ENCODE data around the gene CMTM5. TPM values are rescaled to one million over a fixed set of nuclear protein-coding genes. Genes with fewer than 3 reads are reported as not detected.

Gene CMTM5
- polyA plus RNA-seq, 1 of the 3 experiments (the other 2 are of a cell fraction): 0.13 TPM

- TF ChIP-seq NFIC (IDR thresholded peaks at IDR 0.05; ENCODE audit: borderline replicate concordance) (no peak), POLR2AphosphoS5 (IDR thresholded peaks at IDR 0.05; ENCODE audit: low read depth, low read length) (no peak), CTCF (IDR thresholded peaks at IDR 0.05) (no peak), GATA2 (CRISPR knock-in tag; IDR thresholded peaks at IDR 0.05) (no peak), FOXM1 (IDR thresholded peaks at IDR 0.05; ENCODE audit: low read depth) (no peak), MEF2A (IDR thresholded peaks at IDR 0.05; ENCODE audit: borderline replicate concordance, low read depth) (no peak)
Observed at GRCh38 chr14:23421594-23421993, 44.7 kb downstream of the CMTM5 start (continued).

- CTCF ChIA-PET: interaction anchor here (3.2 kb wide), 1 partner anchor 44 kb away, joined by 11 read pairs; no protein-coding TSS in a partner anchor
- no peak for DNase-seq
- POLR2A ChIA-PET: no interaction called here
Observed at GRCh38 chr14:23423657-23424056, 46.8 kb downstream of the CMTM5 start.

DNA sequence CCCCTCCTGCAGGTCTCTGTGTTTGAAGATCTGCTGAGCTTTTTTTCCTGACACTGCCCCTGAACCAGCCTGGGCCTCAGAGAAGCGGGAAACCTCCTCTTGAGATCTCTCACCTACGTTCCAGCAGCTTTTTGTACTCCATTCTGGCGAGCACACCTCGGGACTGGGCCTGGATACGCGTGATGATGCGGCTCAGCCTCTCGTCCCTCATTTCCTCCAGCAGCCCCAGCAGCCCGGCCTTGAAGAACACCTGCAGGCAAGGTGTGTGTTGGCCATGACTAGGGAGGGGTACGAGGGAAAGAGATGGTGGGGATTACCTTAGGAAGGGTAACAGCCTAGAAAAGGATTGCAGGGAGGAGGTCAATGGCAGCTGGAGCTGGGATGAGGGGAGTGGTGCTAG, 48.3 kb downstream of the CMTM5 start:
- Histone ChIP-seq H2AFZ (ENCODE audit: low read depth) (no peak overlapping the region), H3K4me2 (no peak overlapping the region), H3F3A (replicated peaks; ENCODE audit: insufficient read depth) (no peaks in the 10 kb centered on the region), H3K27me3 (ENCODE audit: insufficient read depth) (peaks cover 6% of the 10 kb centered on the region), H3K4me1 (ENCODE audit: control insufficient read depth in 1 of 2, insufficient read depth in 2 of 2, low read depth in 1 of 2, low read length in 1 of 2) (no peaks in the 10 kb centered on the region; a peak in 1 of 4 replicates), H4K20me1 (ENCODE audit: insufficient read depth) (no peaks in the 10 kb centered on the region), H3K4me3 (ENCODE audit: low read depth in 2 of 2, low read length in 1 of 2) (no peak overlapping the region), H3K27ac (ENCODE audit: low read depth in 2 of 2, low read length in 1 of 2) (no peak overlapping the region), H3K9me2 (no peaks in the 10 kb centered on the region), H3K36me3 (replicated peaks in 1 of 2; ENCODE audit: control insufficient read depth in 1 of 2, insufficient read depth in 2 of 2, low read length in 1 of 2) (no peaks in the 10 kb centered on the region), H3K9me3 (no peaks in the 10 kb centered on the region), H3K9ac (no peak overlapping the region), H3K79me2 (ENCODE audit: insufficient read depth) (no peaks in the 10 kb centered on the region)
- 0% methylated on average over 5 of the region's 10 CpGs for WGBS (ENCODE audit: low lambda C conversion rate)
- no peak for DNase-seq
- CTCF ChIA-PET: interaction anchor here (3.2 kb wide), 1 partner anchor 46 kb away, joined by 11 read pairs; no protein-coding TSS in a partner anchor
- POLR2A ChIA-PET: no interaction called here
- TF ChIP-seq NRF1 (IDR thresholded peaks at IDR 0.05; ENCODE audit: low read depth, low read length): no peak
- TF ChIP-seq USF2 (IDR thresholded peaks at IDR 0.05; ENCODE audit: borderline replicate concordance, low read depth, low read length): no peak
- TF ChIP-seq USF1 (IDR thresholded peaks at IDR 0.05; ENCODE audit: borderline replicate concordance, low read depth): no peak
- TF ChIP-seq, protein P1, sequence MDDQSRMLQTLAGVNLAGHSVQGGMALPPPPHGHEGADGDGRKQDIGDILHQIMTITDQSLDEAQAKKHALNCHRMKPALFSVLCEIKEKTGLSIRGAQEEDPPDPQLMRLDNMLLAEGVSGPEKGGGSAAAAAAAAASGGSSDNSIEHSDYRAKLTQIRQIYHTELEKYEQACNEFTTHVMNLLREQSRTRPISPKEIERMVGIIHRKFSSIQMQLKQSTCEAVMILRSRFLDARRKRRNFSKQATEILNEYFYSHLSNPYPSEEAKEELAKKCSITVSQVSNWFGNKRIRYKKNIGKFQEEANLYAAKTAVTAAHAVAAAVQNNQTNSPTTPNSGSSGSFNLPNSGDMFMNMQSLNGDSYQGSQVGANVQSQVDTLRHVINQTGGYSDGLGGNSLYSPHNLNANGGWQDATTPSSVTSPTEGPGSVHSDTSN (IDR thresholded peaks at IDR 0.05): no peak
- TF ChIP-seq EP300 (IDR thresholded peaks at IDR 0.05; ENCODE audit: borderline replicate concordance in 1 of 2, low read depth in 1 of 2, low read length in 1 of 2): no peak
- TF ChIP-seq RXRA (IDR thresholded peaks at IDR 0.05; ENCODE audit: borderline replicate concordance, low read depth): no peak
- TF ChIP-seq TCF12 (IDR thresholded peaks at IDR 0.05): no peak
- TF ChIP-seq YY1 (IDR thresholded peaks at IDR 0.05; ENCODE audit: low read depth): no peak
- no peak for TF ChIP-seq RCOR1 (IDR thresholded peaks at IDR 0.05; ENCODE audit: low read length)
- no peak for TF ChIP-seq GABPA (IDR thresholded peaks at IDR 0.05; ENCODE audit: low read depth)
- TF ChIP-seq, protein P2, sequence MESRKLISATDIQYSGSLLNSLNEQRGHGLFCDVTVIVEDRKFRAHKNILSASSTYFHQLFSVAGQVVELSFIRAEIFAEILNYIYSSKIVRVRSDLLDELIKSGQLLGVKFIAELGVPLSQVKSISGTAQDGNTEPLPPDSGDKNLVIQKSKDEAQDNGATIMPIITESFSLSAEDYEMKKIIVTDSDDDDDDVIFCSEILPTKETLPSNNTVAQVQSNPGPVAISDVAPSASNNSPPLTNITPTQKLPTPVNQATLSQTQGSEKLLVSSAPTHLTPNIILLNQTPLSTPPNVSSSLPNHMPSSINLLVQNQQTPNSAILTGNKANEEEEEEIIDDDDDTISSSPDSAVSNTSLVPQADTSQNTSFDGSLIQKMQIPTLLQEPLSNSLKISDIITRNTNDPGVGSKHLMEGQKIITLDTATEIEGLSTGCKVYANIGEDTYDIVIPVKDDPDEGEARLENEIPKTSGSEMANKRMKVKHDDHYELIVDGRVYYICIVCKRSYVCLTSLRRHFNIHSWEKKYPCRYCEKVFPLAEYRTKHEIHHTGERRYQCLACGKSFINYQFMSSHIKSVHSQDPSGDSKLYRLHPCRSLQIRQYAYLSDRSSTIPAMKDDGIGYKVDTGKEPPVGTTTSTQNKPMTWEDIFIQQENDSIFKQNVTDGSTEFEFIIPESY (IDR thresholded peaks at IDR 0.05; ENCODE audit: borderline replicate concordance, low read depth): no peak

More at GRCh38 chr14:23423657-23424056, 46.8 kb downstream of the CMTM5 start:
- H2AFZ ChIP-seq (ENCODE audit: low read depth): no peak overlapping the region
- no peak overlapping the region for H3K4me3 ChIP-seq (ENCODE audit: low read depth in 2 of 2, low read length in 1 of 2)
- WGBS (ENCODE audit: low lambda C conversion rate): 57% methylated on average over 5 of the region's 6 CpGs
- no peak overlapping the region for H3K4me2 ChIP-seq
- H3K4me1 ChIP-seq (ENCODE audit: control insufficient read depth in 1 of 2, insufficient read depth in 2 of 2, low read depth in 1 of 2, low read length in 1 of 2): no peaks in the 10 kb centered on the region
- no peak overlapping the region for H3K9ac ChIP-seq
- no peak for TF ChIP-seq CHD2 (IDR thresholded peaks at IDR 0.05; ENCODE audit: low read length, partially characterized antibody)
- TF ChIP-seq FOXM1 (IDR thresholded peaks at IDR 0.05; ENCODE audit: low read depth): no peak
- no peak for TF ChIP-seq FOXJ3 (CRISPR knock-in tag; IDR thresholded peaks at IDR 0.05)
- no peak for TF ChIP-seq USF1 (IDR thresholded peaks at IDR 0.05; ENCODE audit: borderline replicate concordance, low read depth)
- no peaks in the 10 kb centered on the region for H3K79me2 ChIP-seq (ENCODE audit: insufficient read depth)
- H3F3A ChIP-seq (replicated peaks; ENCODE audit: insufficient read depth): no peaks in the 10 kb centered on the region
- peaks cover 6% of the 10 kb centered on the region for H3K27me3 ChIP-seq (ENCODE audit: insufficient read depth)
- no peaks in the 10 kb centered on the region for H3K36me3 ChIP-seq (replicated peaks in 1 of 2; ENCODE audit: control insufficient read depth in 1 of 2, insufficient read depth in 2 of 2, low read length in 1 of 2)
- H3K27ac ChIP-seq (ENCODE audit: low read depth in 2 of 2, low read length in 1 of 2): no peak overlapping the region
- no peaks in the 10 kb centered on the region for H3K9me2 ChIP-seq
- no peaks in the 10 kb centered on the region for H3K9me3 ChIP-seq
- no peaks in the 10 kb centered on the region for H4K20me1 ChIP-seq (ENCODE audit: insufficient read depth)
